ENCODE results near the gene VSTM4.

Gene VSTM4, protein sequence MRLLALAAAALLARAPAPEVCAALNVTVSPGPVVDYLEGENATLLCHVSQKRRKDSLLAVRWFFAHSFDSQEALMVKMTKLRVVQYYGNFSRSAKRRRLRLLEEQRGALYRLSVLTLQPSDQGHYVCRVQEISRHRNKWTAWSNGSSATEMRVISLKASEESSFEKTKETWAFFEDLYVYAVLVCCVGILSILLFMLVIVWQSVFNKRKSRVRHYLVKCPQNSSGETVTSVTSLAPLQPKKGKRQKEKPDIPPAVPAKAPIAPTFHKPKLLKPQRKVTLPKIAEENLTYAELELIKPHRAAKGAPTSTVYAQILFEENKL

GRCh38 chr10:49115015-49115795 is at the start of gene VSTM4:
VSTM4 (minus strand) TSS chr10:49115522; CDS start chr10:49115485, 37 bp downstream.
- peak; percentile 22 for DNase-seq

DNA sequence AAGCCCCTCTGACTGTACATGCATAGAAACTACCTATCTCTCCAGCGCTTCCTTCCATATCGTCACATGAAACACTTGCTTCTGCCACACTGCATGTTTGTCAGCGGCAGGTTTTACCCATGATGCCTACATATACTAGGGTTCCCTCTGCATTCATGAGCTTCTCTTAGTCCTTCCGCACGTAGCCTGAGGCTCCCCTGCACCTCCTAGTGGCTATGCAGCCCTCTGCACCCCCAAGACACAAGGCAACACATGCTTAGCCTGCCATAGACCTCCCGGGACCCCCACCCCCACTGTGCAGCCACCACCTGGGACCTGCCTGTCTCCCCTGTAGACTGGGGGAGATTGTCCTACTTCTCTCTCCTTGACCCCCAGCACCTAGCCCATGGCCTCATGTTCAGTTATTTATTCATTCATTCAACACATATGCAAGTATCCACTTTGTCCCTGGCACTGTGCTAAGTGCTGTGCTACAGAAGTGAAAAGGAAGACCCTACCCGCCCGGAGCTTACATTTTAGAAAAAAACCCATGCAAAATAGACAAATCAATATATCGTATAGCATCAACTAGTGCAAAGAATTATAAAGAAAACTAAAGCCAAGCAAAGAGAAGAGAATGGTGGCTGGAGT is 49.4 kb upstream of the VSTM4 start:
- peak; percentile 60 for DNase-seq

GRCh38 chr10:49163741-49164140 is 48.4 kb upstream of the VSTM4 start:
- peak; percentile 66 for DNase-seq

DNA sequence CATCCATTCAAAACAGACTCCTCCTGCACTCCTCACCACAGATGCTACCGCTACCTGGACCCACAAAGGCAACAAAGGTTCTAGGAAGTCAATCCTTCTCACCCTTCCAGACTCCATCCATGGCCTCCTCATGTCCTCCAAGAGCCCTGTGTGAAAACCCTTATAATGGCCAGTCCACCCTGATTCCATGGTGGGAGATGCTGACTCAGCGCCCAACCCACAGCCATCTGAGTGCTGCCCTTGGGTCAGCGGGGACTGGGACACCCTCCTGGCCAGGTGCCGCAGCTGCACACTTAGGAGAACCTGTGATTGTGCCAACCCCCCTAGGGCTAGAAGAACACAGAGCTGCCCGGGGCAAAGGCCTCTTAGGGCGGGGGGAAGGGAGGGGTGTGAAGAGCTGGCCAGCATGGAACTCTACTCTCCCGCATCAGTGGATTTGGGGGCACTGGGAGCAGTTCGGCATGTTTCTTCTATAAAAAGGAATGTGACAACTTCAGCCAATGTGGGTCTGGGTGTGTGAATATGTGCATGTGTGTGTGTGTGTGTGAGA is 47.5 kb upstream of the VSTM4 start:
- no peak for DNase-seq

DNA sequence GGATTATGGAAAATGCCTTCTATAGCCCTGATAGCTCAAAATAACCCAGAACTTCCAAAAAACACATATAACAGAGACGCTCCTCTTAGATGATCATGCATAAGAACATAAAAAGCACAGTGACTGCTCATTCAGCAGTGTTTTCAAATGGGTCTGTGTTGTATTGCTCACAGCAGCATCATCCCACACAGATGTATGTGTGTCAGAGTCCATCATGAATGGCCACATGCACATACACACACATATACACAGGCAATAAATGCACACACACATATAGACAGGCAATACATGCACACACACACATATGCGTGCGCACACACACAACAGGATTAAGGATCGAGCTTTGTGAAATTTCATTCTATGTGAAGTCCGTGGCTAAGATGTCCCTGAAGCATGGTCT is 46.7 kb upstream of the VSTM4 start:
- no peak for DNase-seq

GRCh38 chr10:49161411-49161997 is 46.2 kb upstream of the VSTM4 start:
- peak; percentile 68 for DNase-seq

DNA sequence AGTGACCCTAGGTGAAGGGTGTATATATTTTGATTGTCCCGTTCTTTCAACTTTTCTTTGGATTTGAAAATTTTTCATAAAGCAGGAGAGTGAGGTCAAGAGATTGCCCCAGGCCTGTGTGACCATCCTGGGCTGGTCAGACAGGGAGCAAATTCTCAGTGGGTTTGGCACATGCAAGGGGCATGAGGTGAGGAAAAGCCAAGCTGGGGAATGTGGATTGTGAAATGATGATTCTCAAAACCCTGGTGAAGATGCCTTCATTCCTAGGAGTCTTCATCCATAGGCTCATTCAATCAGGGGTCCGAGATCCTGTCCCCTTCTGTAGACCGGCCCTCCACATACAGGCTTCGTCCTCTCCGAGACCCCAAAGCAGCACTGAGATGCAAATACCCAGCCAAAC is 45.5 kb upstream of the VSTM4 start:
- no peak for DNase-seq

DNA sequence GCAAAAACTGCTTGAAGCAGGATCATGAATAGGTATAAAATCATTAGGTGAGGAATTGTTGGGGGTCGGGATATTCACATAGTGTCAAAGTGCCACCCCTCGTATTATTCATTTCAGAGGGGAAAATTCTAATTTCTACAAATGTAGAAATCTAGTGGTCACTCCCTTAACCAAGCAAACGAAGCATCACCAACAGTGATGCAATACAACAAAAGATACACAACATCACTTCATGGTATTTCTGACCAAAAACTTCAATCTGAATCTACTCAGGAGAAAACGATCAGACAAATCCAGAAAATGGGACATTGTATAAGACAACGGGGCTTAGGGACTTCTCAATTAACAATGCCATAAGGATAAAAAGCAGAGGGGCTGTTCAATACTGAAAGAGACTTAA is 44.8 kb upstream of the VSTM4 start:
- DNase-seq: no peak

GRCh38 chr10:49158915-49159314 is 43.6 kb upstream of the VSTM4 start:
- no peak for DNase-seq

DNA sequence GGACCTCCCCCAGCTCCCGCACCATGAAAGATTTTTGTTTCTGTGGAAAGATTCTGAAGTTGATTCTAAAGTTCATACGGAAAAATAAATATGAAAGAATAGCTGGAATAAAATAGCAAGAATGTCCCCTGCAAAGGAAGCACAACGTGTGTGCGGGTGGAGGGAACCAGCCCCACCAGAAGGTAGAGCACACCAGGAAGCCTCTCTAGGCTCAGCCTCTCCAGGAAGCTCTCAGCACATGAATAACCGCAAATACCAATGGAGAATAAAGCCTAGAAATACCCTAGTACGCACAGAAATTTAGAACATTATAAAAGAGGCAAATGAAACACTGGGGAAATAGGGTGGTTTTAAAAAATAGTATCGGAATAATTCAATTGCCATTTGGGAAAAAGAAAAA is 43.1 kb upstream of the VSTM4 start:
- DNase-seq: no peak

DNA sequence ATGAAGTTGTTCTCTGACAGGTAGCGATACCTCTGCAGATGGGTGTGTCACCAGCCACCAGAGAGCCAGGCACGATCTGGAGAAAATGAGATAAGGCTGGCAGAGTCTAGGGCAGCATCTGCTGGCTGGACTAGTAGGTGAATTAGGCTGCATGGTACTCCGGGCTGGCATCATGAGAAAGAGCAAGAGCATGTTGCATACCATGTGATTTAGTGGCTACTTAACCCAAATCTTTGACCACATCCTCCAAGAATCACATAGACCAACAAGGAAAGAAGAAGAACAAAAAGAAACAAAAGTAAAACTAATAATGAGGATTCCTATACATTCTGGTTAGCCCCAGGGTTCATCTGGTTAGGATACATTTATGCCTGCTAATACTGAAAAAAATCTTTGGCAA is 41.9 kb upstream of the VSTM4 start:
- no peak for DNase-seq

DNA sequence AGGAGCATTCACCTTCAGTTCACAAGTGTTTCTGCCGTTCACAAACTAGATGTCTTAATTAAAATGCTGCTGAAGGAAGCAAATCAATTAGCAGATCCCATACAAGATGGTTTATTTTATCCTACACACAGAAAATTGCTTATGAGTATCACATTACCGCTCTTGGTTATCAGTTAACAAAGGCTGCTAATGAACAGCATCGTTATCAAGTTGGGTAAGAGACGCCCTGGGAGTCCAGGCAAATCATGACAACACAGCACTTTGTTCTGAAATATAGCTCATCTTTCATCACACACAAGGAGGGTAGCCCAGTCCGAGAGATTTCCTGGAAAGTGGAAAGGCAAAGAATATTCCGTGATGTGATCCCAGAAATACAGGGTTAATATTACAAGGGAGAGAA is 39.3 kb upstream of the VSTM4 start:
- no peak for DNase-seq

GRCh38 chr10:49153971-49154370 is 38.6 kb upstream of the VSTM4 start:
- no peak for DNase-seq

DNA sequence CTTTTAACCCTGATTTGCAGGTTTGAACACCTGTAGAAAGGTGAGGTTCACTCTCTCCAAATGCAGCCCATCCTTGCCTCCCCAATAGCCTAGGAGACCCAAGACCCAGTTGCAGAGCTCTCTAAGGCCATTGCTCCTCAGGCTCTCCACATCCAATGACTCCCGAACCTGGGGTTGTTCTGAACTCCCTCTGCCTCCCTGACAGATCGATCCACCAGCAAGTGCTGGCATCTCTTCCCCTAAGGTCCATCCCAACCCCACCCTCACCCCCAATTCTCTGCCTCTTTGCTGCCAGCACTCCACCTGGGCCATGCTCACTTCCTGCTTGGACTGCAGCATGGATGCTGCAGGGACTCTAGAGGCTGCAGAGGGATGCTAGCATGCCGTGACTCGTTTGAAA is 37.8 kb upstream of the VSTM4 start:
- no peak for DNase-seq

DNA sequence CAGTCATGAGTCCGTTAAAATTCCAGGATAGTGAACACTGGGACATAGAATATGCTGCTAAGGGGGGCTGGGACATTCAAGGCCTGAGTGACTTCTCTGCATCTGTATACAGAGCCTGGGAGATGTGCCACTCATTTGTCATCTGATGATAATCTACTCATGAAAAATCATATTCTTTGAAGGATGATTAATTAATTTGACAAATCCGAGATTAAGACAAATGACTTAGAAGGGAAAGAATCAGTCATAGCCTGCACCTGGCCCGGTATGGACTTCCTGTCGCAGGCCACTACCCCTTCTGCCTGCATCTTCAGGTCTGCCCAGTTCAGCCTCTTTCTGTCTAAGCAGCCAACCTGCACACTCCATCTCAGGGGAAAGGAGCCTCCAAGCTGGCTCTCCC is 37.3 kb upstream of the VSTM4 start:
- DNase-seq: no peak

DNA sequence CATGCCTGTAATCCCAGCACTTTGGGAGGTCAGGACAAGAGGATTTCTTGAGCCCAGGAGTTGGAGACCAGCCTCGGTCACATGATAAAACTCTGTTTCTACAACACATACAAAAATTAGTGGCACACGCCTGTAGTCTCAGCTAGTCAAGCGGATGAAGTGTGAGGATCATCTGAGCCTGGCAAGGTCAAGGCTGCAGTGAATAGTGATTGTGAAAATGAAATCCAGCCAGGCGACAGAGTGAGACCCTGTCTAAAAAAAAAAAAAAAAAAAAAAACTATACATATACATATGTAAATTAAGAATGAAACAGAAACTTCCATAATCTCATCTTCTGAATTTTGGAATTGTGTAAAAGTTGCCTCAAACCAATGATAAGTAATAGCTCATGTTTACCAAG is 36.7 kb upstream of the VSTM4 start:
- DNase-seq: no peak

DNA sequence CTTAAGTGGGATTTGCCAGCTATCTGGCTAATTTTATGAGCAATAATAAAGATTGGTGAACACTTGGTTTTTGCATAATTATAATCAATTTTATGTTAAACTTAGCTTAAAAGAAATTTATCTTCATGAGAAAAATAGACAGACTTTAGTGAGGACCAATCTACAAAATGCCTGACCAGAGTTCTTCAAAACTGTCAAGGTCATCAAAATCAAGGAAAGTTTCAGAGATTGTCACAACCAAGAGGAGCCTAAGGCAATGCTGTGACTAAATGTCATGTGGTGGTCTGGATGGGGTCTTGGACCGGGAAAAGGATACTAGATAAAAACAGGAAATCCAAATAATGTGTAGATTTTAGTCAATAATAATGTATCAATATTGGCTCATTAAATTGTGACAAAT is 36.2 kb upstream of the VSTM4 start:
- no peak for DNase-seq

- no peak for DNase-seq
These were observed 35.7 kb upstream of the VSTM4 start for GRCh38 chr10:49151025-49151445.

DNA sequence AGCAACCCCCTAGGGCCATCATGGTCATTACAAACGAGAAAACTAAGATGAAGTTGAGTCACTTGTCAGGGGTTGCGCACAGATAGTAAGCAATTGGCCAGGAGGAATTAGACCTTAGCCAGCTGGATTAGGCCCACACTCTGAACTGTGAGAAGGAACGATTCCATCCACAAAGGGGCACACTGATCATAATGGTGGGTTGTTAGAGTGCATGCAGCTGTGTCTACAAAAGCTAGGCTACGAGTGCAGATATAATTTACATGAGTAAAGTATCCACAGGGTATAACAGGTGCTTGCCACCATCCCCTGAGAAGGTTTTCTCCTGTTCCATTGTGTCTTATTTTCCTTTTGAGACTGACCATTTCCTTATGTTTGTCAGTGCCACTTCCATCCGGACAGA is 35.1 kb upstream of the VSTM4 start:
- no peak for DNase-seq

DNA sequence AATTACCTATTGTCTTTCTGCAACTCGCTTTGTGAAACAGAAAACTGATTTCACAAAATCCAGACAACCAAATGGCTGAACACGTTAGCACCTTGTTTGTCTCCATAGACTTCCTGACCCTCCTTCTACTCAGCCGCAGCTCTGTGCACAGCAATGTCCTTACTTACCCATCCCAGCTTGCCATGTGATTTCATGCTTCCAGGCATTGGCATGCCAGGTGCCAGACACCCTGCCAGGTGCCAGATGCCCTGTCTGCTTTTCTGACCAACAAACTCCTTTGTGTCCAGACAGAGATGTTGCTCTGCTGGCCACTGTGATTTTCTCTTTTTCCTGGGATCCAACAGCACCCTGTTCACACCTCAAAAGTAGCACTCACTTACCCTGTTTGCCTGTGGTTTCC is 34.6 kb upstream of the VSTM4 start:
- no peak for DNase-seq

DNA sequence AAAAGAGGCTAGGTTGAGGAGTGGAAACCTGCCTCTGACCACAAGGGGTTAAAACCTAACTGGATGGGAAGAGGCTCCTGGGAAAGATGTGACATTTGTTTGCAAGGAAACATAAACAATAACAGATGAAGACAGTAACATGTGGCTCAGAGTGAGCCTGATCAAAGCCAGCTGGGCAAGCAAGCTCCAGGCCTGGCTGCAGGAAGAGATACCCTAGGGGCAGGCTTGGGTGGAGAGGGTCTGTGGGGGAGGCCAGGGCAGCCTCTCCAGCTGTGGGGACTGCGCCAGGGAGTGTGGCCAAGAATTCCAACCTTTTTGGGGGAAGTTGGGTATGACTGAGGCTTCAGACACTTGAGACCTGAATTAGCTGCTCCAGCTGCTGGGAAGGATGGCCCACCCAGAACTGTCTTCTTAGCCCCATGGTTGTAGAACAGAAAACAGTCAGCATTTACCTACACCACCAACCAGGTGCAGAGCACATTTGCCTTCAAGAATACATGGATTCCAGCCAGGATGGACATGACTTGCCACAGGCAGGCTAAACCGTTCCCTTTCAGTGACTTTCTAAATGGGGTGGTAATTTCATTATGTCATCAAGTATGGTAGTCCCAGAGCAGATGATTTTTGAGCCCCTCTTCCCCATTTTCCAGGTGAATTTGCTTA is 28.9 kb upstream of the VSTM4 start:
- DNase-seq: no peak

DNA sequence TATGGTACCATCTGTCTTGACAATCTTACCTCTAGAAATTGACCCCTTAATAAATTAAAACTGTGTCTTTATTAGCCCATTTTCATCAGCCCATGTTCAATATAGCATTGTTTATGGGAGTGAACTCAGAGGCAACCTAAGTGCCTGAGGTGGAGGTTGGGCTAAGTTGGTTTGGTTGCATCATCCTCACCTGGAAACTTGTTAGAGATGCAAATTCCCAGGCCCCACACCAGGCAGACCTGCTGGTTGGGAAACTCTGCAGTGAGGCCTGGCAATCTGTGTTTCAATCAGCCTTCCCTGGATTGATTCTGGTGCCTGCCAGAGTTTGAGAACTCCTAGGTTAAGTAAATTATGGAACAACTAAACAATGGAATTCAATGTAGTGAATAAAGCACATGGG is 27.9 kb upstream of the VSTM4 start:
- DNase-seq: no peak

Measured in suppressor macrophage treated with lipopolysaccharide for 4 hours (primary cell).